SK-N-MC (cell line): ENCODE results near the gene SNX6.
"Not testable (repeated sequence)": the region's sequence is repeated elsewhere in the genome, so short reads cannot be mapped to it uniquely, and the experiment has no call there.

Source experiments
- DNase-seq: peaks from one replicate; pipeline ENCODE4 v3.0.0-alpha.2; 2011; ENCODE audit warnings: low read depth, low spot score
- H3K27ac ChIP-seq: fragments of 200-600 bp; sonication (generic); 2 replicates; pipeline ENCODE4 v1.5.1; 2016; ENCODE audit warnings: mixed run types
- H3K36me3 ChIP-seq: fragments of 200-600 bp; sonication (generic); 2 replicates; pipeline ENCODE4 v1.6.1; 2017; ENCODE audit warnings: antibody characterized with exemption, low read length, mixed read lengths; ENCODE audit not compliant: insufficient read depth
- H3K4me3 ChIP-seq: fragments of 200-600 bp; sonication (generic); 2 replicates; pipeline ENCODE4 v1.5.1; 2016
- H3K9ac ChIP-seq: fragments of 200-600 bp; sonication (generic); 2 replicates; pipeline ENCODE4 v1.8.0; 2017; ENCODE audit warnings: mixed run types, mixed read lengths; ENCODE audit not compliant: insufficient read length
- H3K9me3 ChIP-seq: fragments of 200-600 bp; sonication (generic); 2 replicates; pipeline ENCODE4 v1.6.1; 2017; ENCODE audit warnings: low read depth, mild to moderate bottlenecking, antibody characterized with exemption, low read length, moderate library complexity, mixed read lengths
- EZH2 ChIP-seq: fragments of 200-600 bp; sonication (generic); IDR thresholded peaks from one replicate; pipeline ENCODE4 v1.6.1; 2017; ENCODE audit warnings: antibody characterized with exemption
- FOXP2 ChIP-seq: optimal IDR thresholded peaks from 2 replicates; pipeline ENCODE3; 2011; ENCODE audit warnings: mild to moderate bottlenecking, moderate library complexity; ENCODE audit not compliant: insufficient read depth; ENCODE audit errors: extremely low read length, control extremely low read depth
- POLR2AphosphoS5 ChIP-seq: IDR thresholded peaks from 2 replicates; pipeline ENCODE4 v1.6.1; 2012; ENCODE audit warnings: mild to moderate bottlenecking, low read depth, low read length, borderline replicate concordance

Gene SNX6

GRCh38 chr14:34568803-34569202 lies 61.1 kb downstream of the SNX6 start:
- H3K4me3 ChIP-seq, result no peak overlapping the region
- H3K9me3 ChIP-seq, result no peaks in the 10 kb centered on the region
- DNase-seq, result no peak
- TF ChIP-seq POLR2AphosphoS5 (no peak), FOXP2 (no peak), EZH2 (no peak)
- H3K9ac ChIP-seq, result no peak overlapping the region
- no peak overlapping the region for H3K27ac ChIP-seq
- peaks cover 41% of the 10 kb centered on the region for H3K36me3 ChIP-seq

DNA sequence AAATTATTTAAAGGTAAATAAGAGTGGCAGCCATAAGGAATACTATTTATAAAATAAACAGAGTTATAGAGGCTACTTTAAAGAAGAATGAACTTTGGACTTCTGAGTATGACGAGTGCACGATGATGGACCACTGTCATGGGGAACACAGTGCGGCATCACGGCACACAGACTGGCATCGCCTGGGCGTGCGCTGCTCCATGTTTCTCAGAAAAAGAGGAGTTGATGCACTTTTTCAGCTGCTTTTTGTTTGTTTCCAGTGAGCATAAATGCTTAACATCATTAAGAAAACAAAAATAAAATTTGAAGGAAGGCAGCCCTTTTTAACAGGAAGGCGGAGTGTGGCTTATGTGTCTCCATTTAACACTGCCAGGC lies 67.2 kb downstream of the SNX6 start:
- Histone ChIP-seq H3K4me3 (no peak overlapping the region), H3K9me3 (no peaks in the 10 kb centered on the region), H3K36me3 (peaks cover 22% of the 10 kb centered on the region), H3K27ac (no peak overlapping the region), H3K9ac (no peak overlapping the region)
- TF ChIP-seq EZH2 (no peak), FOXP2 (no peak), POLR2AphosphoS5 (no peak)
- no peak for DNase-seq

DNA sequence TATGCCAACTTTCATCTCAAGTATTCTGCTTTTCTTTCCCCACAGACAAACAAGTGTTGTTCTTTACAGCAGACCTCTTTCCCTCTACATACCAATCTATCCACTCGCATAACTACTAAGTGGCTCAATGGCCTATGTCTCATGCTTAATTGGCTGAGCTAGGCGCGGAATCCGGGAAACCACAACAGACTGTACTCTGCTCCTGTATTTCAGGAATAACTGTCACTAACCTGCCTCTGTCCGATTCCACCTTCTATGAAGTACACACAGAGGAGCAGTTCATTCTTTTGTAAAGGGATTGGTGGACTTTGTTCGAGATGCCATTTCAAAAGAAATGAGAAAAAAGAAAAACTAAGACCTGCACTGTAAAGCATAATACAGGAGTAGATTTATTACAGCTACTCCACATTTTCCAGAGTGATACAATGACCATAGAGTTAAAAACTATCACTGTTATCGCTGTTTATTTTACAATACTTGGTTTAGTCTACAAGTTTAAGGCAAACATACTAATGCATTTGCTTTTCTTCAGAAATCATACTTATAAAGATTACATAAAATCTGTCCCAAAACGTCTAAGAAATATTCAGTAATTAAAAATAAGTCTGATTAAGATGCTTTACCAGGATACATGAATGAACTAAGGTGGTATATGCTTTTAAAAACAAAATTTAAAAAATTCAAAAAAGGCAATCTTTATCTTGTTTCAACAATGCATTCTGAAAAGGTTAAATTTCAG lies 67.7 kb downstream of the SNX6 start:
- not testable (repeated sequence) for H3K4me3 ChIP-seq, DNase-seq, H3K27ac ChIP-seq, H3K9me3 ChIP-seq, H3K9ac ChIP-seq
- peaks cover 16% of the 10 kb centered on the region for H3K36me3 ChIP-seq

DNA sequence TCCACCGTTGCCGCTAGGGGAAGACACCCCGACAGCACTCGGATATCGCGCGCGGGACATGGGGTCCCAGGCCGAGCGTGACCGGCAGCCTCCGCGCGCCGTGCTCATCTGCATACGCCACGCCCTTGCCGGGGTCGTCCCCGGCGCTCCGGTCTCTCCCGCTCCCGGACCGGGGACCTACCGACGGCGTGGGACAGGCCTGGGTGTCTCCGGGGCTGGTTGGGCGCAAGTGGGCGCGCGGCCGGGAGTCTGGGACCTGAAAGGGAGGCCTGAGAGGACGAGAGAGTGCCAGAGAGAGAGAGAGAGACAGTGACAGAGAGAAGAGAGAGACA lies 73.5 kb downstream of the SNX6 start:
- H3K27ac ChIP-seq, H3K9me3 ChIP-seq, H3K4me3 ChIP-seq, DNase-seq, H3K9ac ChIP-seq, H3K36me3 ChIP-seq: not testable (repeated sequence)

DNA sequence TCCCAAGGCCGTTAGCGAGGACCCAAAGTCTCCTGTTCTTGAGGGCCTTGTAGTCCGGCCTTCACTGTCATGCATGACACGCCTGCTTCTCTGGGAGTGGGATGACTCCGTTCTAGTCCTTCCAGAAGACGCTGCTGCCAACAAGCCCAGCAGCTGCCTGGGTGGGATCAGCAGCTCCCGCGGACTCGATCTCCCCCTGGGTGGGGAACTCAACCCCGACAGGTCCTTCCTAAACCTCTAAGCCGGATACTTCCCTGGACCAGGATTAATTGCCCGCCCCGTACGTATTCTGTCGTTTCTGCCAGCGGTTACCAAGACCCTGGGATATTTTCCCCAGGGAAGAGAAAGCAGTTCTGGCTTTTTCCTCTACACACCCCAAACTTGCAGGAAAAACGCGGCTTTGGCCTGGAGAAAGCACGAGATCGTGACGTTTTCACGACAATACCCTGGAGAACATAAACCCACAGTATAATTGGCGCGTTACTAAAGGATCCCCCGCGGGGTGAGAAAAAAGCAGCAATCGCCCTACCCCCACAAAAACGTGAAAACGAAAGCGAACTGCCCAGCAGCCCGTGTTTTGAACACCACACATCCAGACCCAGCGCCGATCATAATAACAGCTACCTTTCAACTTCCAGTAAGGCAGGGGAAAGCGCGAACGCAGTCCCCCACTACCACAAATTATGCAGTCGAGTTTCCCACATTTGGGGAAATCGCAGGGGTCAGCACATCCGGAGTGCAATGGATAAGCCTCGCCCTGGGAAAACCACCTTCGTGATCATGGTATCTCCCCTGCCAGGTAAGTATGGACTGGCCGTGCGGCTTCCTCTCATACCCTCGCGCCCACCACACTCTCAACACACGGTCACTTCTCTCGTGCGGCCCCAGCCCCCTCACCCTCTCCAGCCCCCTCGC lies 74.1 kb downstream of the SNX6 start:
- H3K36me3 ChIP-seq, H3K27ac ChIP-seq, DNase-seq, H3K9ac ChIP-seq, H3K9me3 ChIP-seq, H3K4me3 ChIP-seq: not testable (repeated sequence)

DNA sequence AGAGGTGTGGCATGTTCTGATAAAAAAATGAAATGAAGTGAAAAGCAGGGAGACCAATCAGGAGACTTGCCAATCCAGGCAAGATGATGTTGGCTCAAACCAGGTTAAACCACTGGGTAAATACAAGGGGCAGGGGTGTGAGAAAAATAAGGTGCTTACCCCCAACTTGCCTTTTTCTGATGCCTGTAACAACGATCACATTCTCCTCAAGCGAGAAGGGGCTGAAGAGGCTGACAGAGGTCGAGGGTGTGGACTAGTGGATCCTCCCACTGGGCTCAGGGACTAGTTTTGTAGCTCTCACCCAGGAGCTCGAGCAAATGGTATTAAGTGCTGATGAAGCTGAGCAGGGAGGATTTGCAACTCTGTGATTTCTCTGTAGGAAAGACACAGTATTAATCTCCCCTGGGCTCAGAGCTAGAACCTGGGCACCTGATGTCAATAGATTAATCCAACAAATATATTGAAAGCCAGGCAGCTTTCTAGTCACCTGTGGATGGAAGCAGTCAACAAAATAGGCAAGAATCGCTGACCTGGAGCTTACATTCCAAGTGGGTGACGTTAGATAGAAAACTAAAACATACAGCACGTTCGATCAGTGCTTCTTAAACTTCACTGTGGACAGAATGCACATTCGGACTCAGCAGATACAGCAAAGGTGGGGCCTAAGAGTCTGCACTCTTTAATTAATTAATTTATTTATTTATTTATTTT lies 75.3 kb downstream of the SNX6 start:
- H3K36me3 ChIP-seq, result no peaks in the 10 kb centered on the region
- no peak for DNase-seq
- no peak for TF ChIP-seq FOXP2
- TF ChIP-seq POLR2AphosphoS5, result no peak
- no peak for TF ChIP-seq EZH2
- peak overlapping the region; percentile 74 for H3K27ac ChIP-seq
- peak overlapping the region; percentile 60 for H3K4me3 ChIP-seq
- no peak overlapping the region for H3K9ac ChIP-seq
- H3K9me3 ChIP-seq, result no peaks in the 10 kb centered on the region

GRCh38 chr14:34549276-34549966 lies 80.5 kb downstream of the SNX6 start:
- not testable (repeated sequence) for H3K4me3 ChIP-seq, DNase-seq, H3K9me3 ChIP-seq, H3K36me3 ChIP-seq, H3K27ac ChIP-seq, H3K9ac ChIP-seq

- DNase-seq, result no peak
- no peak overlapping the region for H3K4me3 ChIP-seq
- no peaks in the 10 kb centered on the region for H3K9me3 ChIP-seq
- H3K27ac ChIP-seq, result 0 out of 2 replicates have a peak overlapping the region, but pooled peaks have one; percentile 0
- TF ChIP-seq EZH2 (no peak), POLR2AphosphoS5 (no peak), FOXP2 (no peak)
- no peak overlapping the region for H3K9ac ChIP-seq
- H3K36me3 ChIP-seq, result no peaks in the 10 kb centered on the region
Observed at GRCh38 chr14:34548472-34548981, 81.4 kb downstream of the SNX6 start.

- DNase-seq, H3K36me3 ChIP-seq, H3K27ac ChIP-seq, H3K9ac ChIP-seq, H3K4me3 ChIP-seq, H3K9me3 ChIP-seq: not testable (repeated sequence)
Observed at GRCh38 chr14:34547136-34547520, 82.8 kb downstream of the SNX6 start.

- H3K9ac ChIP-seq, DNase-seq, H3K27ac ChIP-seq, H3K4me3 ChIP-seq, H3K36me3 ChIP-seq, H3K9me3 ChIP-seq: not testable (repeated sequence)
Observed at GRCh38 chr14:34546272-34547135, 83.4 kb downstream of the SNX6 start.

DNA sequence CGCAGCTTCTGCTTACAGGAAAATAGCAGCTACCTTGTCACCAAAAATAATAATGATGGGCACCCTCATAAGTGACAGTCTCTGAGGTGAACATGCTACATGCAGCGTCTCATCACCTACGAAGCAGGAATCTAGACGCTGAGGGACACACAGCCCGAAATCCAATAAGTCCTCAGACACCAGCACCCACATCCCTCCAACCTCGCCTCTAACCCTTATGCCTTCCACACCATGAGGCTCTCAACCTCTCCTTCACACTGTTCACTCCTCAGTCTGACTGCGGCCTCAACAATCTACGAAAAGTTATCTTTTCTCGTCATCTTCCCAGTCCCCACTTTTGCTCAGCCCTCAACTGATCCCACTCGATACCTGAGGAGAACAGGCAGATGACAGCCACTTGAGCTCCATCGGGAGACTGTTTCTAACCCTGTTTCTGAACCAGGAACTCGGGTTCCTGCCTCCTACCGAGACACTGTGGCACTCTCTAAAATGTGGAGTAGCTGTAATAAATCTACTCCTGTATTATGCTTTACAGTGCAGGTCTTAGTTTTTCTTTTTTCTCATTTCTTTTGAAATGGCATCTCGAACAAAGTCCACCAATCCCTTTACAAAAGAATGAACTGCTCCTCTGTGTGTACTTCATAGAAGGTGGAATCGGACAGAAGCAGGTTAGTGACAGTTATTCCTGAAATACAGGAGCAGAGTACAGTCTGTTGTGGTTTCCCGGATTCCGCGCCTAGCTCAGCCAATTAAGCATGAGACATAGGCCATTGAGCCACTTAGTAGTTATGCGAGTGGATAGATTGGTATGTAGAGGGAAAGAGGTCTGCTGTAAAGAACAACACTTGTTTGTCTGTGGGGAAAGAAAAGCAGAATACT lies 89.5 kb downstream of the SNX6 start:
- peak overlapping the region; percentile 94 for H3K4me3 ChIP-seq
- peak overlapping the region; percentile 51 for H3K9ac ChIP-seq
- not testable (repeated sequence) for DNase-seq, H3K36me3 ChIP-seq, H3K9me3 ChIP-seq
- 0 out of 2 replicates have a peak overlapping the region, but pooled peaks have one; percentile 25 for H3K27ac ChIP-seq
